Endothelial cell (in vitro differentiated cells): ENCODE measurements around the gene JPH3. TPM values are rescaled to one million over a fixed set of nuclear protein-coding genes. Genes with fewer than 3 reads are reported as not detected.

ENCODE experiments used
- DNase-seq: peaks from one replicate; pipeline ENCODE4 v3.0.0; 2021; ENCODE audit warnings: low spot score
- H3K27ac Mint-ChIP-seq: one replicate; pipeline ENCODE4 v1.8.0; 2021; ENCODE audit warnings: mixed read lengths, inconsistent platforms; ENCODE audit not compliant: unreplicated experiment
- H3K27me3 Mint-ChIP-seq: one replicate; pipeline ENCODE4 v1.8.0; 2021; ENCODE audit warnings: mild to moderate bottlenecking, moderate library complexity, mixed read lengths, inconsistent platforms; ENCODE audit not compliant: unreplicated experiment
- H3K36me3 Mint-ChIP-seq: one replicate; pipeline ENCODE4 v1.8.0; 2021; ENCODE audit warnings: mild to moderate bottlenecking, low read depth, mixed read lengths, inconsistent platforms; ENCODE audit not compliant: unreplicated experiment
- H3K4me1 Mint-ChIP-seq: one replicate; pipeline ENCODE4 v1.8.0; 2021; ENCODE audit warnings: mild to moderate bottlenecking, mixed read lengths, inconsistent platforms; ENCODE audit not compliant: unreplicated experiment
- H3K4me3 Mint-ChIP-seq: one replicate; pipeline ENCODE4 v1.8.0; 2021; ENCODE audit warnings: mild to moderate bottlenecking, mixed read lengths, inconsistent platforms; ENCODE audit not compliant: unreplicated experiment
- H3K9me3 Mint-ChIP-seq: one replicate; pipeline ENCODE4 v1.8.0; 2021; ENCODE audit warnings: mixed read lengths, inconsistent platforms; ENCODE audit not compliant: unreplicated experiment
- total RNA-seq: library from RNA; stranded (reverse); fragmentation: NEBNext Ultra II Directional; extraction: Animal tissue kit (Norgen Biotek cat#: 25700); gene quantifications from one replicate; pipeline ENCODE4 v1.2.1, GENCODE V29; 2021; ENCODE audit not compliant: unreplicated experiment
- TF ChIP-seq, protein P1 (sequence below): fragments of 200-600 bp; sonication (generic); IDR thresholded peaks from one replicate; pipeline ENCODE4 v1.5.0; 2021; ENCODE audit warnings: antibody characterized with exemption; ENCODE audit not compliant: unreplicated experiment

The JPH3 gene
- total RNA-seq, 1 donor from 2014 or later = 19.1 TPM

- H3K4me3 Mint-ChIP-seq = no peak overlapping the region
- no peaks in the 10 kb centered on the region for H3K9me3 Mint-ChIP-seq
- TF ChIP-seq, protein P1, sequence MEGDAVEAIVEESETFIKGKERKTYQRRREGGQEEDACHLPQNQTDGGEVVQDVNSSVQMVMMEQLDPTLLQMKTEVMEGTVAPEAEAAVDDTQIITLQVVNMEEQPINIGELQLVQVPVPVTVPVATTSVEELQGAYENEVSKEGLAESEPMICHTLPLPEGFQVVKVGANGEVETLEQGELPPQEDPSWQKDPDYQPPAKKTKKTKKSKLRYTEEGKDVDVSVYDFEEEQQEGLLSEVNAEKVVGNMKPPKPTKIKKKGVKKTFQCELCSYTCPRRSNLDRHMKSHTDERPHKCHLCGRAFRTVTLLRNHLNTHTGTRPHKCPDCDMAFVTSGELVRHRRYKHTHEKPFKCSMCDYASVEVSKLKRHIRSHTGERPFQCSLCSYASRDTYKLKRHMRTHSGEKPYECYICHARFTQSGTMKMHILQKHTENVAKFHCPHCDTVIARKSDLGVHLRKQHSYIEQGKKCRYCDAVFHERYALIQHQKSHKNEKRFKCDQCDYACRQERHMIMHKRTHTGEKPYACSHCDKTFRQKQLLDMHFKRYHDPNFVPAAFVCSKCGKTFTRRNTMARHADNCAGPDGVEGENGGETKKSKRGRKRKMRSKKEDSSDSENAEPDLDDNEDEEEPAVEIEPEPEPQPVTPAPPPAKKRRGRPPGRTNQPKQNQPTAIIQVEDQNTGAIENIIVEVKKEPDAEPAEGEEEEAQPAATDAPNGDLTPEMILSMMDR = no peak
- H3K4me1 Mint-ChIP-seq = no peaks in the 10 kb centered on the region
- no peaks in the 10 kb centered on the region for H3K36me3 Mint-ChIP-seq
- no peaks in the 10 kb centered on the region for H3K27me3 Mint-ChIP-seq
- no peak overlapping the region for H3K27ac Mint-ChIP-seq
- DNase-seq = no peak
Measured at GRCh38 chr16:87662254-87663204, 60.2 kb downstream of the JPH3 start.

DNA sequence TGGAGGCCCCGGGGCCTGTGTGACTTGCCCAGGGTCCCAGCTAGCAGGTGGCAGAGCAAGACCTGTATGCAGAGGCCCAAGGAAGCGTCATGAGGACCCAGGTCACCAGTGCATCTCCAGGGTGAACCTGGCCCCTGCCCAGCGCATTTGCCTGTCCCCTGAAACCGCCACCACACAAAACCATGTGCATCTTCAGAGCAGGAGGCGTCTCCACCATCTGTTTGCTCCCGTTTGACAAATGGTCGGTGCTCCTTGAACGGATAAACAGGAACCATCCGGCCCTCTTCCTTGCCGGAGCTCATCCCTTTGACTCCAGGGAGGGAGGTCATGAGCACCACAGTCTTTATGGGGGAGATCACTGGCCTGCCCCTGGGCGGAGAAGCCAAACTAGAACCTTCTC is 62.5 kb downstream of the JPH3 start:
- Mint-ChIP-seq H3K27ac (no peak overlapping the region), H3K4me1 (no peaks in the 10 kb centered on the region), H3K36me3 (no peaks in the 10 kb centered on the region), H3K9me3 (no peaks in the 10 kb centered on the region), H3K4me3 (no peak overlapping the region), H3K27me3 (peaks cover 6% of the 10 kb centered on the region)
- no peak for DNase-seq
- TF ChIP-seq, protein P1 = no peak

- peaks cover 6% of the 10 kb centered on the region for H3K27me3 Mint-ChIP-seq
- TF ChIP-seq, protein P1 = no peak
- H3K27ac Mint-ChIP-seq = no peak overlapping the region
- H3K4me3 Mint-ChIP-seq = no peak overlapping the region
- H3K36me3 Mint-ChIP-seq = no peaks in the 10 kb centered on the region
- H3K4me1 Mint-ChIP-seq = no peaks in the 10 kb centered on the region
- no peaks in the 10 kb centered on the region for H3K9me3 Mint-ChIP-seq
- DNase-seq = no peak
Measured at GRCh38 chr16:87665193-87665592, 62.9 kb downstream of the JPH3 start.

- Mint-ChIP-seq H3K27me3 (peaks cover 6% of the 10 kb centered on the region), H3K27ac (no peak overlapping the region), H3K36me3 (no peaks in the 10 kb centered on the region), H3K4me3 (no peak overlapping the region), H3K4me1 (no peaks in the 10 kb centered on the region), H3K9me3 (no peaks in the 10 kb centered on the region)
- TF ChIP-seq, protein P1 = no peak
- DNase-seq = no peak
Measured at GRCh38 chr16:87666919-87667318, 64.6 kb downstream of the JPH3 start.

DNA sequence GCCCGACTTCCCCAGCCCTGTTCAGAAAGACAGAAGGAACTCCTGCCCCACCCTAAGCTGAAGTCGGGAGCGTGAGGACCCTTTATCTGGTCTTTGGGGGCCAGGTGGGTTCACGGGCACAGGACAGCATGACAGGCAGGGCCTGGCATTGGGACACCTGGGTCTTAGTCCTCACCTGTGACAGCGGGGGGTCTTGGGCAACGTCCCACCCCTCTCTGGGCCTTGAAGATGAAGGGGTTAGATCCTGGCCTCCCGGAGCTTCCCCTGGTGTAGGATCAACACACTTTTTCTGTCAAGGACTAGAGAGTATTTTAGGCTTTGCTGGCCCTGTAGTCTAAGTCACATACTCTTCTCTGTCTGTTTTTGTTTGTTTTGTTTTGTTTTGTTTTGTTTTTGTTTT is 65.1 kb downstream of the JPH3 start:
- Mint-ChIP-seq H3K27ac (no peak overlapping the region), H3K27me3 (peaks cover 6% of the 10 kb centered on the region), H3K4me3 (no peak overlapping the region), H3K9me3 (no peaks in the 10 kb centered on the region), H3K36me3 (no peaks in the 10 kb centered on the region), H3K4me1 (no peaks in the 10 kb centered on the region)
- TF ChIP-seq, protein P1 = no peak
- DNase-seq = no peak
